ENCODE results near the gene GCNA. TPM values are rescaled to one million over a fixed set of nuclear protein-coding genes. Genes with fewer than 3 reads are reported as not detected.

GCNA gene
- total RNA-seq, 1 experiment from 2014 or later: 3.0 TPM

- intact Hi-C loops (cut with micrococcal nuclease; ENCODE audit: unreplicated experiment): no loop called here
- ChIA-PET CTCF (no interaction called here), POLR2A (ENCODE audit: low non-redundant PET) (no interaction called here)
- no peak for TF ChIP-seq CTCF (conservative IDR thresholded peaks at IDR 0.05; ENCODE audit: low read depth, low read length)
- TF ChIP-seq EZH2 (IDR thresholded peaks at IDR 0.05; ENCODE audit: borderline replicate concordance, low read depth, low read length, poor library complexity, severe bottlenecking): no peak
- Histone ChIP-seq H3K36me3 (ENCODE audit: insufficient read depth, low read length, poor library complexity, severe bottlenecking) (no peaks in the 10 kb centered on the region), H3K27me3 (replicated peaks; ENCODE audit: insufficient read depth, low read depth, low read length, poor library complexity) (no peaks in the 10 kb centered on the region), H3K27ac (ENCODE audit: low read depth, low read length, poor library complexity, severe bottlenecking) (no peak overlapping the region), H3K9me3 (ENCODE audit: low read depth, low read length, poor library complexity, severe bottlenecking) (no peaks in the 10 kb centered on the region), H3K4me1 (ENCODE audit: insufficient read depth, low read length, poor library complexity, severe bottlenecking) (no peaks in the 10 kb centered on the region), H3K4me3 (ENCODE audit: low read depth, low read length, poor library complexity, severe bottlenecking) (no peak overlapping the region)
- DNase-seq (ENCODE audit: low spot score): no peak
- BruUV-seq (replicated peaks): no TSS peak
These were observed 40.5 kb downstream of the GCNA start for GRCh38 chrX:71618787-71619186.

GRCh38 chrX:71619193-71619592 is 41.0 kb downstream of the GCNA start:
- Histone ChIP-seq H3K27me3 (replicated peaks; ENCODE audit: insufficient read depth, low read depth, low read length, poor library complexity) (no peaks in the 10 kb centered on the region), H3K4me3 (ENCODE audit: low read depth, low read length, poor library complexity, severe bottlenecking) (no peak overlapping the region), H3K4me1 (ENCODE audit: insufficient read depth, low read length, poor library complexity, severe bottlenecking) (no peaks in the 10 kb centered on the region), H3K36me3 (ENCODE audit: insufficient read depth, low read length, poor library complexity, severe bottlenecking) (no peaks in the 10 kb centered on the region), H3K9me3 (ENCODE audit: low read depth, low read length, poor library complexity, severe bottlenecking) (no peaks in the 10 kb centered on the region), H3K27ac (ENCODE audit: low read depth, low read length, poor library complexity, severe bottlenecking) (no peak overlapping the region)
- CTCF ChIA-PET: no interaction called here
- TF ChIP-seq EZH2 (IDR thresholded peaks at IDR 0.05; ENCODE audit: borderline replicate concordance, low read depth, low read length, poor library complexity, severe bottlenecking) (no peak), CTCF (conservative IDR thresholded peaks at IDR 0.05; ENCODE audit: low read depth, low read length) (no peak)
- DNase-seq (ENCODE audit: low spot score): no peak
- intact Hi-C loops (cut with micrococcal nuclease; ENCODE audit: unreplicated experiment): no loop called here
- no TSS peak for BruUV-seq (replicated peaks)
- POLR2A ChIA-PET (ENCODE audit: low non-redundant PET): no interaction called here

GRCh38 chrX:71619986-71620385 is 41.7 kb downstream of the GCNA start:
- DNase-seq (ENCODE audit: low spot score): no peak
- H3K4me1 ChIP-seq (ENCODE audit: insufficient read depth, low read length, poor library complexity, severe bottlenecking): no peaks in the 10 kb centered on the region
- no peaks in the 10 kb centered on the region for H3K27me3 ChIP-seq (replicated peaks; ENCODE audit: insufficient read depth, low read depth, low read length, poor library complexity)
- ChIA-PET POLR2A (ENCODE audit: low non-redundant PET) (no interaction called here), CTCF (no interaction called here)
- H3K36me3 ChIP-seq (ENCODE audit: insufficient read depth, low read length, poor library complexity, severe bottlenecking): no peaks in the 10 kb centered on the region
- intact Hi-C loops (cut with micrococcal nuclease; ENCODE audit: unreplicated experiment): no loop called here
- H3K9me3 ChIP-seq (ENCODE audit: low read depth, low read length, poor library complexity, severe bottlenecking): no peaks in the 10 kb centered on the region
- no TSS peak for BruUV-seq (replicated peaks)
- H3K4me3 ChIP-seq (ENCODE audit: low read depth, low read length, poor library complexity, severe bottlenecking): no peak overlapping the region
- no peak for TF ChIP-seq CTCF (conservative IDR thresholded peaks at IDR 0.05; ENCODE audit: low read depth, low read length)
- TF ChIP-seq EZH2 (IDR thresholded peaks at IDR 0.05; ENCODE audit: borderline replicate concordance, low read depth, low read length, poor library complexity, severe bottlenecking): no peak
- no peak overlapping the region for H3K27ac ChIP-seq (ENCODE audit: low read depth, low read length, poor library complexity, severe bottlenecking)

Measured in A673 (cell line).